Prostate gland (tissue), 2 donors: ENCODE data around the gene IPO11. TPM values are rescaled to one million over a fixed set of nuclear protein-coding genes. Genes with fewer than 3 reads are reported as not detected.
"Not testable (repeated sequence)": the region's sequence is repeated elsewhere in the genome, so short reads cannot be mapped to it uniquely, and the experiment has no call there.

Experiments
- DNase-seq: peaks from one replicate; pipeline ENCODE4 v3.0.0-alpha.2; 2019; ENCODE audit warnings: low spot score
- H3K27ac ChIP-seq, 2 donors: fragments of 200-600 bp; sonication (generic); 2 replicates each; pipeline ENCODE4 v1.5.1; 2017 to 2019
- H3K27me3 ChIP-seq: fragments of 200-600 bp; sonication (generic); replicated peaks from 2 replicates; pipeline ENCODE4 v1.5.1; 2019; ENCODE audit not compliant: insufficient read depth
- H3K36me3 ChIP-seq, 2 donors: fragments of 200-600 bp; sonication (generic); 1 replicate in 1 of 2; 2 replicates in 1 of 2; pipeline versions ENCODE4 v1.5.1 to v1.8.1; 2017 to 2019
- H3K4me1 ChIP-seq: fragments of 200-600 bp; sonication (generic); replicated peaks from 2 replicates; pipeline ENCODE4 v1.5.1; 2019
- H3K4me3 ChIP-seq, 2 donors: fragments of 200-600 bp; sonication (generic); 2 replicates each; pipeline ENCODE4 v1.5.1; 2017 to 2019
- H3K9me3 ChIP-seq: fragments of 200-600 bp; sonication (generic); 2 replicates; pipeline ENCODE4 v1.5.1; 2017
- POLR2A ChIP-seq: fragments of 450-650 bp; IDR thresholded peaks from one replicate; pipeline ENCODE4 v1.6.1; 2016; ENCODE audit warnings: antibody characterized with exemption, mild to moderate bottlenecking
- POLR2AphosphoS5 ChIP-seq: sonication (generic); formaldehyde crosslinking; IDR thresholded peaks from one replicate; pipeline ENCODE4 v1.6.1; 2017; ENCODE audit warnings: antibody characterized with exemption
- WGBS: methylation state at CpG from one replicate; pipeline ENCODE4 v1.1.5; 2018; 5-methylcytosine and 5-hydroxymethylcytosine counted together
- intact Hi-C: fragments of 100-400 bp; cut with DNase I; formaldehyde crosslinking; loops from one replicate; pipeline ENCODE4 v1.14.2; 2022
- total RNA-seq, 2 donors: library from RNA; depleted of rRNA; stranded (reverse); fragments of >200 nt; gene quantifications; one replicate each; pipeline ENCODE4 v1.1.0, GENCODE V29; 2016
- TF ChIP-seq, protein P1 (sequence below), 4 experiments: fragments of 200-600 bp in 2 of 4; fragments of 450-650 bp in 2 of 4; sonication (generic) in 2 of 4; IDR thresholded peaks; 1 replicate in 3 of 4; 2 replicates in 1 of 4; pipeline ENCODE4 v1.5.1; 2016 to 2019; ENCODE audit warnings: antibody characterized with exemption in 4 of 4, mild to moderate bottlenecking in 2 of 4, moderate library complexity in 2 of 4

The IPO11 gene
- total RNA-seq, 2 donors from 2014 or later: 15.5 to 36.2 TPM

DNA sequence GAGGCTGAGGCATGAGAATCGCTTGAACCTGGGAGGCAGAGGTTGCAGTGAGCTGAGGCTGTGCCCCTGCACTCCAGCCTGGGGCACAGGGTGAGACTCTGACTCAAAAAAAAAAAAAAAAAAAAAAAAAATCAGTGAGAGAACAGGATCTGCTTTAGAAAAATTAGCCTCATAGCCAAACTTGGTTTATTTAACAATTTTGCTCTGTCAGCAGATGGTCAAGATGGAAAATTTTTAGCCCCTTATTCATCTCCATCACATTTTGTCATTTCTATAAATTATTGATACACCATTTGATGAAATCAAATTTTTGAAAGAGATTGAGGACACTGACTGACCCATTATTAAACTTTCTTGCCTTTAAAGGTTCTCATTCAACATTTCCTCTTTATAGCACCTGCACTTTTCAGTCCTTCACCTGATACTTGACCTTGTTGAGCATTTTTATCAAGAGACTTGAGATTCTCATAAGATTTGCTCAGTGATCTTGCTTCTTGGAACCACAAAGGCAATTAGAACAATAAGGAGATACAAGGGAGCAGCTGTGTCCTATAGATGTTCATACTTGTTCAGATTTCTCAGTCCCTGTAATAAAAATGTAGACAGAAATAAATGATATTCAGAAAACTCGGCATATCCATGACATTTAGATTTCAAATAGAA lies 204.2 kb downstream of the IPO11 start:
- intact Hi-C loops: no loop called here
- no peaks in the 10 kb centered on the region for H3K27me3 ChIP-seq
- H3K9me3 ChIP-seq: no peaks in the 10 kb centered on the region
- no peak overlapping the region for H3K4me3 ChIP-seq
- no peaks in the 10 kb centered on the region for H3K4me1 ChIP-seq
- 80% methylated on average over 2 of the region's 2 CpGs for WGBS
- H3K27ac ChIP-seq: no peak overlapping the region
- TF ChIP-seq POLR2AphosphoS5 (no peak), POLR2A (no peak)
- TF ChIP-seq, protein P1, sequence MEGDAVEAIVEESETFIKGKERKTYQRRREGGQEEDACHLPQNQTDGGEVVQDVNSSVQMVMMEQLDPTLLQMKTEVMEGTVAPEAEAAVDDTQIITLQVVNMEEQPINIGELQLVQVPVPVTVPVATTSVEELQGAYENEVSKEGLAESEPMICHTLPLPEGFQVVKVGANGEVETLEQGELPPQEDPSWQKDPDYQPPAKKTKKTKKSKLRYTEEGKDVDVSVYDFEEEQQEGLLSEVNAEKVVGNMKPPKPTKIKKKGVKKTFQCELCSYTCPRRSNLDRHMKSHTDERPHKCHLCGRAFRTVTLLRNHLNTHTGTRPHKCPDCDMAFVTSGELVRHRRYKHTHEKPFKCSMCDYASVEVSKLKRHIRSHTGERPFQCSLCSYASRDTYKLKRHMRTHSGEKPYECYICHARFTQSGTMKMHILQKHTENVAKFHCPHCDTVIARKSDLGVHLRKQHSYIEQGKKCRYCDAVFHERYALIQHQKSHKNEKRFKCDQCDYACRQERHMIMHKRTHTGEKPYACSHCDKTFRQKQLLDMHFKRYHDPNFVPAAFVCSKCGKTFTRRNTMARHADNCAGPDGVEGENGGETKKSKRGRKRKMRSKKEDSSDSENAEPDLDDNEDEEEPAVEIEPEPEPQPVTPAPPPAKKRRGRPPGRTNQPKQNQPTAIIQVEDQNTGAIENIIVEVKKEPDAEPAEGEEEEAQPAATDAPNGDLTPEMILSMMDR (IDR thresholded peaks at IDR 0.05): no peak
- DNase-seq: no peak
- H3K36me3 ChIP-seq: no peaks in the 10 kb centered on the region

DNA sequence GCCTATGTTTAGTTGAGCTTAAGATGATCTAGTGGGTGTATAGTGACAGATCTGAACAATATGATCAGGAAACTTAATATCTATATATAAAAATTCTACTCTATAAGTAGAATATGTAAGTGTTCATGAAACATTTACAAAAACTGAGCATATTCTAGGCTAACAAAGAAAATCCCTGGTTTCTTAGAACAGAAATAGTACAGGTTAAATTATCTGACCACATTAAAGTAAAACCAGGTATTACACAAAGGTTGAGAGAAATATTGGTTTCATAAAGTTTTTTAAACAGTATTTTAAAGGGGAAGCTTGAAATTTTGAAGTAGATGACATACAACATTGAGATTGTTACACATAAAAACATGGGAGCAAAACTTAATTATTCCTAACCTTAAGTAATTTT lies 205.4 kb downstream of the IPO11 start:
- Histone ChIP-seq H3K36me3 (no peaks in the 10 kb centered on the region), H3K9me3 (no peaks in the 10 kb centered on the region), H3K27me3 (no peaks in the 10 kb centered on the region), H3K4me3 (no peak overlapping the region), H3K4me1 (no peaks in the 10 kb centered on the region), H3K27ac (no peak overlapping the region)
- intact Hi-C loops: no loop called here
- TF ChIP-seq, protein P1 (IDR thresholded peaks at IDR 0.05): no peak
- TF ChIP-seq POLR2AphosphoS5 (no peak), POLR2A (no peak)
- no peak for DNase-seq

DNA sequence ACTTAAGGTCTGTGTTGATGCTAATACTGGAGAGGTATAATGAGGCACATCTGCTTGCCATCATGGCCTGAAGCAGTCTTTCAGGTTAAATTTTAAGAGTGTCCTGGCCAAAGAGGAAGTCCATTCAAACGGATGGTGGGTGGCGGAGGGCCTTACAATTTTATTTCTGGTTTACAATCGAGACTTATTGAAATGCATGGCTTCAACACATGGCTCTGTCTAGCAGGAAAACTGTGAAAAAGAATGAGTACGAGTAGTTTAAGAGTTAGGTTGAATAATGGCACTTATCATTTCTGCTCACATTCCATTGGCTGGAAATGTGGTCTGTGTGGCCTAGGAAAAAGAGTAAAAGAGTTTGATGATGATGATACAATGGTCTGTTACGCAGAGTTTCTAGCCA lies 208.2 kb downstream of the IPO11 start:
- Histone ChIP-seq H3K36me3 (no peaks in the 10 kb centered on the region), H3K27ac (no peak overlapping the region), H3K4me1 (no peaks in the 10 kb centered on the region), H3K27me3 (no peaks in the 10 kb centered on the region), H3K9me3 (no peaks in the 10 kb centered on the region), H3K4me3 (no peak overlapping the region)
- DNase-seq: no peak
- WGBS: 88% methylated on average over 5 of the region's 5 CpGs
- no peak for TF ChIP-seq POLR2A
- no peak for TF ChIP-seq POLR2AphosphoS5
- TF ChIP-seq, protein P1 (IDR thresholded peaks at IDR 0.05): no peak
- intact Hi-C loops: no loop called here

DNA sequence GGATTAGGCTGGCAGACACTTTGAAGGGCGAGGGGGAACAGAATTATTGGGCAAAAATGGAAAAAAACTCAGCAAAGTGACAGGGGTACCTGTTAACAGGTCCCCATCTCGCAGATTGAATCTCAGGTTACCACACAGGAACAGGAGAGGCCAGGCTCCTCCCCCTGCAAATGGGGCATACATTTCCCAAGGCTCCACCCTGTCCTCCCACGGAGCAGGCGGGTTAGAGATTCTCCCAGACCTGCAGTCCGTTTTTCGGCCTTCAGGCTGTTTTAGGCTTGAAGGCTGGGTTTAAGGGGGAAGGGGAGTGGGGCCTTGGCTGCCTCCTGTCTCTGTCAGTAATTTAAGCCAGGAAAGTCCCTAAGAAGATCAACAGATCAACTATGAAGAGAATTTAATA lies 208.7 kb downstream of the IPO11 start:
- H3K4me3 ChIP-seq: no peak overlapping the region
- no peak overlapping the region for H3K27ac ChIP-seq
- H3K27me3 ChIP-seq: no peaks in the 10 kb centered on the region
- intact Hi-C loops: no loop called here
- TF ChIP-seq, protein P1 (IDR thresholded peaks at IDR 0.05): no peak
- no peak for TF ChIP-seq POLR2A
- no peak for TF ChIP-seq POLR2AphosphoS5
- no peaks in the 10 kb centered on the region for H3K36me3 ChIP-seq
- no peak for DNase-seq
- H3K4me1 ChIP-seq: no peaks in the 10 kb centered on the region
- WGBS: 83% methylated on average over 6 of the region's 6 CpGs
- H3K9me3 ChIP-seq: no peaks in the 10 kb centered on the region

DNA sequence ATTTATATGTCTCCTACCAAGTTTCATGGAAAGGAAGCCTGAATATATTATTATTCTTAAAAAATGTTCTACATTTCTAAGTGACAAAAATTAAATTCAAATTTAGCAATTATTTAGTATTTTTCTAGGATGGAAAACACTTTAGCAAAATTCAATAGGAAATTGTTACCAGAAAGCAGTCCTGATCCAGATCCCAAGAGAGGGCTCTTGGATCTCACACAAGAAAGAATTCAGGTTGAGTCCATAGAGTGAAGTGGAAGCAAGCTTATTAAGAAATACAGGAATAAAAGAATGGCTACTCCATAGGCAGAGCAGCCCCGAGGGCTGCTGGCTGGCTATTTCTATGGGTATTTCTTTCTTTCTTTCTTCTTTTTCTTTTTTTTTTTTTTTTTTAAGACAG lies 210.7 kb downstream of the IPO11 start:
- 96% methylated on average over 1 of the region's 1 CpG for WGBS
- Histone ChIP-seq H3K27ac (no peak overlapping the region), H3K27me3 (no peaks in the 10 kb centered on the region), H3K4me1 (no peaks in the 10 kb centered on the region), H3K4me3 (no peak overlapping the region), H3K9me3 (no peaks in the 10 kb centered on the region), H3K36me3 (no peaks in the 10 kb centered on the region)
- no peak for DNase-seq
- TF ChIP-seq, protein P1 (IDR thresholded peaks at IDR 0.05): no peak
- no peak for TF ChIP-seq POLR2A
- TF ChIP-seq POLR2AphosphoS5: no peak
- intact Hi-C loops: no loop called here

DNA sequence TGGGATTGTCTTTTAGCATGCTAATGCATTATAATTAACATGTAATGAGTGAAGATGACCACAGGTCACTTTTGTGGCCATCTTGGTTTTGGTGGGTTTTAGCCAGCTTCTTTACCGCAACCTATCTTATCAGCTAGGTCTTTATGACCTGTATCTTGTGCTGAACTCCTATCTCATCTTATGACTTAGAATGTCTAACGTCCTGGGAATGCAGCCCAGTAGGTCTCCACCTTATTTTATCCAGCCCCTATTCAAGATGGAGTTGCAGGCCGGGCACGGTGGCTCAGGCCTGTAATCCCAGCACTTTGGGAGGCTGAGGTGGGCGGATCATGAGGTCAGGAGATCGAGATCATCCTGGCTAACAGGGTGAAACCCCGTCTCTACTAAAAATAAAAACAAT lies 211.9 kb downstream of the IPO11 start:
- H3K27me3 ChIP-seq, H3K9me3 ChIP-seq, H3K36me3 ChIP-seq, H3K4me3 ChIP-seq, H3K4me1 ChIP-seq, H3K27ac ChIP-seq, DNase-seq, intact Hi-C loops: not testable (repeated sequence)
- WGBS: 96% methylated on average over 7 of the region's 7 CpGs
